Osteocyte (in vitro differentiated cells): Measurements from ENCODE around the gene NPTX1. TPM values are rescaled to one million over a fixed set of nuclear protein-coding genes. Genes with fewer than 3 reads are reported as not detected.

Experiments used
- DNase-seq: peaks from one replicate; pipeline ENCODE4 v3.0.0; 2021; ENCODE audit warnings: mixed read lengths; ENCODE audit not compliant: unreplicated experiment; ENCODE audit errors: extremely low spot score
- H3K27ac Mint-ChIP-seq: one replicate; pipeline ENCODE4 v1.8.0; 2021; ENCODE audit warnings: mild to moderate bottlenecking, mixed read lengths; ENCODE audit not compliant: unreplicated experiment
- H3K27me3 Mint-ChIP-seq: one replicate; pipeline ENCODE4 v1.8.0; 2021; ENCODE audit warnings: mixed read lengths; ENCODE audit not compliant: unreplicated experiment
- H3K36me3 Mint-ChIP-seq: one replicate; pipeline ENCODE4 v1.8.0; 2021; ENCODE audit warnings: mixed read lengths; ENCODE audit not compliant: unreplicated experiment
- H3K4me1 Mint-ChIP-seq: one replicate; pipeline ENCODE4 v1.8.0; 2021; ENCODE audit warnings: mixed read lengths; ENCODE audit not compliant: unreplicated experiment
- H3K4me3 Mint-ChIP-seq: one replicate; pipeline ENCODE4 v1.8.0; 2021; ENCODE audit warnings: mild to moderate bottlenecking, moderate library complexity, mixed read lengths; ENCODE audit not compliant: unreplicated experiment
- H3K9me3 Mint-ChIP-seq: one replicate; pipeline ENCODE4 v1.8.0; 2021; ENCODE audit warnings: mixed read lengths; ENCODE audit not compliant: unreplicated experiment
- CTCF ChIP-seq: fragments of 200-600 bp; sonication (generic); IDR thresholded peaks from 2 replicates; pipeline ENCODE4 v1.5.0; 2021; ENCODE audit warnings: antibody characterized with exemption, mild to moderate bottlenecking, moderate library complexity
- total RNA-seq: library from RNA; stranded (reverse); gene quantifications from 2 replicates; pipeline ENCODE4 v1.2.1, GENCODE V29; 2021

Gene NPTX1
- total RNA-seq, 1 donor from 2014 or later = 2.8 TPM

GRCh38 chr17:80437532-80437931 lies 38.9 kb downstream of the NPTX1 start:
- H3K36me3 Mint-ChIP-seq = no peaks in the 10 kb centered on the region
- DNase-seq = no peak
- peaks cover 6% of the 10 kb centered on the region for H3K27me3 Mint-ChIP-seq
- no peaks in the 10 kb centered on the region for H3K9me3 Mint-ChIP-seq
- TF ChIP-seq CTCF = no peak
- no peak overlapping the region for H3K27ac Mint-ChIP-seq
- H3K4me1 Mint-ChIP-seq = no peaks in the 10 kb centered on the region
- no peak overlapping the region for H3K4me3 Mint-ChIP-seq

GRCh38 chr17:80433916-80434666 lies 42.3 kb downstream of the NPTX1 start:
- no peaks in the 10 kb centered on the region for H3K36me3 Mint-ChIP-seq
- no peak overlapping the region for H3K4me3 Mint-ChIP-seq
- no peak for TF ChIP-seq CTCF
- no peaks in the 10 kb centered on the region for H3K4me1 Mint-ChIP-seq
- H3K9me3 Mint-ChIP-seq = no peaks in the 10 kb centered on the region
- DNase-seq = no peak
- H3K27me3 Mint-ChIP-seq = peaks cover 3% of the 10 kb centered on the region
- no peak overlapping the region for H3K27ac Mint-ChIP-seq

GRCh38 chr17:80432961-80433550 lies 43.4 kb downstream of the NPTX1 start:
- no peaks in the 10 kb centered on the region for H3K4me1 Mint-ChIP-seq
- peaks cover 3% of the 10 kb centered on the region for H3K27me3 Mint-ChIP-seq
- no peaks in the 10 kb centered on the region for H3K36me3 Mint-ChIP-seq
- no peak for TF ChIP-seq CTCF
- no peaks in the 10 kb centered on the region for H3K9me3 Mint-ChIP-seq
- no peak overlapping the region for H3K4me3 Mint-ChIP-seq
- no peak for DNase-seq
- H3K27ac Mint-ChIP-seq = no peak overlapping the region

GRCh38 chr17:80432350-80432955 lies 44.0 kb downstream of the NPTX1 start:
- Mint-ChIP-seq H3K4me3 (no peak overlapping the region), H3K27me3 (peaks cover 3% of the 10 kb centered on the region), H3K4me1 (no peaks in the 10 kb centered on the region), H3K27ac (no peak overlapping the region), H3K36me3 (no peaks in the 10 kb centered on the region), H3K9me3 (no peaks in the 10 kb centered on the region)
- DNase-seq = no peak
- no peak for TF ChIP-seq CTCF
